Eye (tissue), 1 donor: ENCODE results near the gene RNPEPL1.
"Not testable (repeated sequence)": the region's sequence is repeated elsewhere in the genome, so short reads cannot be mapped to it uniquely, and the experiment has no call there.

Source experiments
- DNase-seq: peaks from one replicate; pipeline ENCODE4 v3.0.0-alpha.2; 2015

Gene RNPEPL1

GRCh38 chr2:240605867-240606743 lies 37.8 kb downstream of the RNPEPL1 start:
- DNase-seq: no peak

DNA sequence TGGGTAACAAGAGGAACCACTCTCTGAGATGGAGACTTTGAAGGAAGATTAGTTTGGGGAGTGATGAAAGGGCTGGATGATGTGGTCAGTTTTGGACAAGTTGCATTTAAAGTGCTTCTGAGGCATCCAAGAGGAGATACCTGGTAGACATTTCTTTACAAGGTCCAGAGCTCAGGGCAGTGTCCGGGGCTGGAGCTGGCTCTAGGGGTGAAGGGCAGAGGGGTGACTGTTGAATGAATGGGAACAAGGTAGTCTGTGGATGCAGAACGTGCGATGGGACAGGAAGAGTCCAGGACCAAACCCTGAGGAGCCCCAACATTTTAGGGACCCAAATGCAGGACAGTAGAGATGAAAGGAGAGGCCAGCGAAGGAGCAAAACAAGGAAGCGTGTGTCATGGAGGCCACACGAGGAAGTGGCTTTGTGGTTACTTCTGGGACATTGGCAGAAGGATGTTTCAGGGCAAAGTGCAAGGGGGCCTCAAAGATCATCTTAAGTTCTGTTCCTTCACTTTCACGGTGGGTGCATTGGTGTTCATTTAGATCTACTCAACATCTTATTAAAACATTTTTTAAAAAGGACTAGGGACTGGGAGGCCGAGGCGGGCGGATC lies 43.4 kb downstream of the RNPEPL1 start:
- no peak for DNase-seq

DNA sequence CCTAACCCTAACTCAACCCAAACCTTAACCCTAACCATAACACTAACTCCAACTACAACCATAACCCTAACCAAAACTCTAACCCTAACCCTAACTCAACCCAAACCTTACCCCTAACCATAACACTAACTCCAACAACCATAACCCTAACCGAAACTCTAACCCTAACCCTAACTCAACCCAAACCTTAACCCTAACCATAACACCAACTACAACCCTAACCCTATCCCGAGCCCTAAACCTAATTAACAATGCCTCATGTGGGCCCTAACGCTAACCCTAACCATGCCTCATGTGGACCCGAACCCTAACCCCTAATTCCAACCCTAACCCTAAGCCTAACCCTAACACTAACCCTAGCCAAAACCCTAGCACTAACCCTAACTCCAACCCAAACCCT lies 45.5 kb downstream of the RNPEPL1 start:
- no peak for DNase-seq

DNA sequence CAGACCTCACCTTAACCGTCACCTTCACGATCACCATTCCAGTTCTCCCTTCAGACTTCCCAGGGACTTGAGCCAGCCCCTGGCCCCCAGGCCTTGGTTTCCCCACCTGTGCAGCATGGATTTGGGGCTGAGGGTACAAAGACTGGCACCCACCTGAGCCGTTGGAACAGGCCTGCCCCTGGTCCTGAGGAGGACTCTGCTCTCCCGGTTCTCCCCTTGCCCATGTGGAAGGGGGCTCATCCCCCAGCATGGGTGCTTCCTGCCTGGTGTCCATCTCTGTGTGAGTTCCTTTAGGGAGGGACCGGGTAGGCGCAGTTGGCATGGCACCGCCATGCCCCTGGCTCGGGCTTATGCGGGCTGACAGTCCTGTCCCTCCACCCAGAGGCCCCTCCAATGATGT lies 46.1 kb downstream of the RNPEPL1 start:
- no peak for DNase-seq

DNA sequence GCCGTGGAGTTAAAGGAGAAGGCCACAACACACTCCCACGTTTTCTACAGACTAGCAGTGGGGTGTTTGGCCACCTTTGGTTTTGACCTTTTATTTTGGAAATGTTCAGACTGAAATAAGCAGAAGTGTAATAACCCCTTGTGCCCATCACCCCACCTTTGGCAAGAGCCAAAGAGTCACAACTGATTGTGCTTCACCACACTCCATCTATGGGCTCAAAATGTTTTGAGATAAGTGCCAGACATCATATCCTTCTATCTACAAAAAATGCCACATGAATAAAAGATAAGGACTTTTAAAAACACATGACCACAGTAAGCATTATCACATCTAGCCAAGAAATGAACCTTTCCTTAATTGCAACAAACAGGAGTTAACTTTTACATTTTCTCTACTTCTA lies 47.1 kb downstream of the RNPEPL1 start:
- DNase-seq: no peak

DNA sequence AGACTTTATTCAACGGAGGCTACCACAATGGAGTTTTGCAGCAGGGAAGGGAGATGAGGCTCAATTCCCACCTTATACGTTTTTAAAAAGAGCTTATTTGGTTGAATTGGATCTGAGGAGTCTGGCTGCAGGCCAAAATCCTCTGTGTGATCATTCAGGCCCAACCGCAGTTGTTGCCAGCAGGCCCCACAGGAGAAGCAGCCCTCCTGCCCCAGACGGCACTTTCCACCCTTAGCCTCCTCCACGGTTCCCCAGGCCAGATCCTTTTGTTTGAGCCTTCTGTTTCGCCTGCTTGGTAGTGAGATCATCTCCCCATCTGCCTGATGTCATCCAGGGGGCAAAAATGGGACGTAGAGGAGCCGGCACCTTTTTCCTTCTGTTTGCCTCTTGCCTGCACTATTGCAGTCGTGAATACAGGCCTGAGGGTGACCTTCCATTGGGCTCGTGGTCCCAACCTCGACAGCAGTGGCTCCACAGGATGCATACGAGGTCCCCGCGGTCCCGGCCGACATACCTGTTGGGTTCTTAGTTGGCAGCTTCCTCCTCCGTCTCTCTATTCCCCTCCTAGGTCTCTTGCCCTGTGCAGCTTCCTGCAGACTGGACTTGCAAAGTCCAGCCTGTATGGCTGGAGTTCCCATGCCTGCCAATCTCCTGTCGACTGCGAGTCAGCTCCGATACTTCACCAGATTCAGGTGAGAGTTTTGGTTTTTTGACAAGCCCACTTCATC lies 47.7 kb downstream of the RNPEPL1 start:
- no peak for DNase-seq

- DNase-seq: not testable (repeated sequence)
These were observed 48.8 kb downstream of the RNPEPL1 start for GRCh38 chr2:240616860-240617666.

GRCh38 chr2:240618776-240619175 lies 50.5 kb downstream of the RNPEPL1 start:
- no peak for DNase-seq

DNA sequence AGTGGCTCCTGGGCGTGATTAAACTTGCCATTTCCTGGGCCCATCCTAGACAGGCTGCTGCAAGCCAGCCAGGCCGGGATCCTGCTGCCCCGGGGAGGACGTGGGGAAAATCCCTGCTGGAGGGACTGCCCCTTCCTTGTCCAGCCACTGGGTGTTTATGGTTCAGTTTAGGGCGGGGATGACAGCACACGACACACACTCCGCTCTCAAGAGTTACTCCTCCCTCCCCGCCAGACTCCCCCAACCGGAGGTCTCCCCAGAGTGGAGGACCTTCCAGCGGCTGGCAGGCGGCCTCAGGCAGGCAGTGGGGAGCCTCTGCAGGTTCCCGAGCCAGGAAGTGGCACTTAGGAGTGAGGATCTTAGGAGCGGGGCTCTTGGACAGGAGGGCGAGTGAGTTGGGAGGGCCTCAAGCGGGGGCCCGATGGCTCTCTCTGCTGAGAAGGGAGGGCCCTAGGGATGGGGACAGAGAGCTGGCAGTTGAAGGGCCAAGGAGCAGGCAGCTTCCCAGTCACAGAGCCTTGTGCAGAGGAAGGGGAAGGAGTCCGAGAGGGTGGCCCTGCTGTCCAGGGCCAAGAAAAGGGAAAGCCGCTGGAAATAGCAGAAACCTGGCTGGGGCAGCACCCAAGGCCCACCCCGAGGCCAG lies 51.3 kb downstream of the RNPEPL1 start:
- DNase-seq: no peak

DNA sequence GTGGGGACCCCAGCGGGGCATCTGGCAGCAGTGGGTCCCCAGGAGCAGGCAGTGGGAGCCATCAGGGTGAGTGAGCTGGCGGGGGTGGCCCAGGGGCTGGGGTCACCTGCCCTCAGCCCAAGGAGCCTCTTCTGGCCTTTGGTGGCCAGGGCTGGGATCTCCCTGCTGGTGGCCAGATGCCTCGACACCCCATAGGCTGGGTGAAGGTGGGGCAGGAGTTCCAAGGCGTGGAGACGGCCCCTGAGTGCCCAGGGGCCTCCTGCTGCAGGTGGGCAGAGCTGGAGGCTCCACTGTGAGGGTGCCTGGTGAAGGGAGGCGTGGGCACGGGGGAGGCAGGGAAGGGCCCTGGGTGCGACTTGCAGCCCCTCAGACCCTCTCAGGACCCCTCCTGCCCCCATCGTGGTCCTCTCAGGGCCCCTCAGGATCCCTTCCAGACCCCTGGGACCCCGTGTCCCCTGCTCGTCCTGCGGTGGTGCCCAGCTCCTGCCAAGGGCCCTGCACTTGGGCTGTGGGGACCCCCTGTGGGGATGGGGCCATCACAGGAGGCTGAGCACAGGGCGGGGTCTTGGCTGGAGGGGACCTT lies 52.0 kb downstream of the RNPEPL1 start:
- DNase-seq: no peak

- no peak for DNase-seq
These were observed 52.6 kb downstream of the RNPEPL1 start for GRCh38 chr2:240620859-240621258.

GRCh38 chr2:240622060-240622411 lies 53.8 kb downstream of the RNPEPL1 start:
- DNase-seq: no peak

GRCh38 chr2:240622531-240623235 lies 54.4 kb downstream of the RNPEPL1 start:
- no peak for DNase-seq

DNA sequence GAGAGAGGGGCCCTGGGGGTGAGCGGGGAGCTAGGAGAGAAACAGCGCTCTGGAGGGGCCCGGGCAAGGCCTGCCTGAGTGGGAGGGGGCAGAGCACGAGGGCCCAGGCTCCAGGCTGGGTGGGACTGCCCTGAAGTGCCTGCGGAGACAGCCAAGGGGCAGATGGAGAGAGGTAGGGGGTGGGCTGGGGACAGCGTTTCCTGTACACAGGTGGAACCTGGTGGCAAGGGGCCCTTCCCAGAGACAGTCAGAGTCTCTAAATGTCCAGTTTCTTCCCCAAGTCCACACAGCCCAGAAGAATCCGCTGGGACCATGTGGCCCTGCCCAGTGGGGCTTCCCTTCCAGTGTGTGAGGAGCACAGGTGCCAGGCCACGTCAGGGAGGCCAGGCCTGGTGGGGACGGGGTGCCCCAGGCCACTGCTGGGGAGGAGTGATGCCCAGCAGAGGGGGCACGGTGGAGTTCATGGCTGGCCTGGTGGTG lies 55.3 kb downstream of the RNPEPL1 start:
- no peak for DNase-seq

DNA sequence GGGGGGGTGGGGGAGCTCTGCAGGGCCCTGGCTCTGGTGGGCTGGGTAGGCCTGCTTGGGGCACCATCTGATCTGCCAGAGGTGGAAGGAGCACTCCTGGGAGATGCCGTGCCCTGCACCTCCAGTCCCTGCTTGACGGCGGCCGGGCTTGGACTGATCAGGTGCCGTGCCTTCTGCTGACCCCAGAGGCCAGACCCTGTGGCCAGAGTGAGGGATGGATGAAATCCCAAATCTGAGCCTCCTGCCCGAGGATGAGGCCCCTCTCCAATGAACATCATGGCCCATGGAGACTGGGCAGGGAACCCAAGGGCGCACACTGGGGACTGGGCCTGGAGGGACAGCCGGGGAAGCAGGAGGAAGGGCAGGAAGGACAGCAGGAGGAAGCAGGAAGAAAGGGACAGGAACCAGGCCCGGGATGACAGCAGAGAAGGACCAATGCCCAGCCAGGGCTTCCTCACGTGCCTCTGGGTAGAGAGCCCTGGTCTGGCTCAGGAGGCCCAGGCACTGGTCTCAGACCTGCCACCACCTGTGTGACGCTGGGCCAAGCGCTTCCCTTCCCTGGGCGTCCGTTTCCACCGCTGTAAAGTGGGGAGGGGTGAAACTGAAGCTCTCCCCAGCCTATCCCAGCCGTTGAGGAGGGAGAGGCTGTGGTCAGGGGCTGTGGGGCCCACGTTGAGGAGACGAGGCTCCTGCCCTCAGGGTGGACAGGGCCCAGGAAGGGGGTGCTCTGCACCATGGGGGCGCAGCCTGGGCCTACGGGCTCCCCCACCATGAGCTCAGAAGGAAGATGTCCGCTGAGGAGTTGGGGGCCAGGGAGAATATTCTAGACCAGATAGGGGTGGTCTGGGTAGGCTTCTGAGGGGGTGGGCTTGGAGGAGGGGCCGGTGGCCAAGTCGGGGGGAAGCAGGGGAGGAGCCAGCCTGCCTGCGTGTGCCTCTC lies 56.0 kb downstream of the RNPEPL1 start:
- no peak for DNase-seq

- no peak for DNase-seq
These were observed 56.8 kb downstream of the RNPEPL1 start, which contains the start of gene GPR35 for GRCh38 chr2:240624950-240625621. TSS of gene GPR35 (plus strand) at chr2:240625480. CDS start at chr2:240629953, 4,473 bp downstream.

- DNase-seq: no peak
These were observed 58.4 kb downstream of the RNPEPL1 start for GRCh38 chr2:240626531-240627300.

GRCh38 chr2:240627736-240628506 lies 59.6 kb downstream of the RNPEPL1 start:
- no peak for DNase-seq
